ENCODE data around the gene TAF1B.
"Not testable (repeated sequence)": the region's sequence is repeated elsewhere in the genome, so short reads cannot be mapped to it uniquely, and the experiment has no call there.

TAF1B gene

DNA sequence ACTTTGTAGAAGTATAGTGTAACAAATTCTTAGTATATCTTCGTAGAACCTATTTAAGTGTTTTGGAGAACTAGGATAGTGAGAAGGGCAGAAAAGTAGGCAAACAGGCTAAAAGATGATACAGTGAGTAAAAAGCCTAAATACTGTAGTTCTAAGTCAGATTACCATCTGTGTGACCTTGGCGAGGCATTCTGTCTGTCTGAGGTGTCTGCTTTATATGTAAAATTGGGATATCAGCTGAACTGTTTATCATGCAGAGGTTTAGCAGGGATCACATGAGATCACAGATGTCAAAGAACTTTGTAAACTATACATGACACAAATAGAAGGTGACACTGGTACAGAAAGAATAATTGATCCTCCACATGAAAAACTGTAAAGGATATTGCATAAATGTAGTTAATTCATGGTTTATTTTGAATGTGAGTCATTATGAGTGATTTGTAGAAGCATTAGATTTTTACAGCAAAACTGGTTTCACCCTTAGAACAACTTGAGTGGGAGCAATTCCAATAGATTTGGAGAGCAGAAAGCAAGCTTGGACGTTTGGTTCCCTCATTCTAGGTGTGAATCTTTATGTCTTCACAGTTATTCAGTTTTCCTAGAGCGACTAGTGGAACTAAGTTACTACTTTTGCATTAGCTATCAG lies 41.9 kb downstream of the TAF1B start:
- no peak for DNase-seq (ENCODE audit: low read depth)

DNA sequence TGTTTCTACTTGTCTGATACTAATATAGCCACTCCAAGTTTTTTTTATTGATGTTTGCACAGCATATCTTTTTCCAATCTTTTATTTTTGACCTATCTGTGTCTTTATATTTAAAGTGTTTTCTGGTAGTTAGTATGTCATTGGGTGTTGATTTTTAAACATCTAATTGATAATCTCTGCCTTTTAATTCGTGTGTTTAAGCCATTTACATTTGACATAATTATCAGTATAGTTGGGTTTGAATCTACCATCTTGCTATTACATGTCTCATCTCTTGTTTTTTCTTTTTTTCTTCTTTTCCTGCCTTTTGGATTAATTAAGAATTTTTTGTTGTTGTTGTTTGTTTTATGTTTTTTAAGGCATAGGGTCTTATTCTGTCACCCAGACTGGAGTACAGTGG lies 44.2 kb downstream of the TAF1B start:
- no peak for DNase-seq (ENCODE audit: low read depth)

DNA sequence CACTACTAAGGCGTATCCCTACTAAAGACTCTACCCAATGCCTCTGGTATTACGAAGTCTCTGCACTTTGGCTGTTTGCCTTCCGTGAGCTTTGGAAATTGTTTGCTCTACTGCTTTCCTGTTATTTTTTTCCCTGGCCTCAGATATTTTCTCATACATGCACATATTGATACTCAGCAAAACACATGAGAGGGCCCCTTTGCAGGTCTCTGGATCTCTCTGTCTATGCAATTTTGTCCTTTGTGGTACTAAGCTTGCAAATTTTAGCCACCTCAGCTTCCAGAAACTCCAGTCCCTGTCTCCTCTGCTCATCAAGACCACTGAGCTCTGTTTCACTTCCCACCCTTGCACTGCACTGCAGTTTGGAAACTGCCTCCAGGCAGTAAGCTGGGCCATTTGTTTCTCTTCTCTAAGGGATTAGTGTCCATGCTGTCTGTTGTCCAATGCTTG lies 46.6 kb downstream of the TAF1B start:
- DNase-seq (ENCODE audit: low read depth): no peak

DNA sequence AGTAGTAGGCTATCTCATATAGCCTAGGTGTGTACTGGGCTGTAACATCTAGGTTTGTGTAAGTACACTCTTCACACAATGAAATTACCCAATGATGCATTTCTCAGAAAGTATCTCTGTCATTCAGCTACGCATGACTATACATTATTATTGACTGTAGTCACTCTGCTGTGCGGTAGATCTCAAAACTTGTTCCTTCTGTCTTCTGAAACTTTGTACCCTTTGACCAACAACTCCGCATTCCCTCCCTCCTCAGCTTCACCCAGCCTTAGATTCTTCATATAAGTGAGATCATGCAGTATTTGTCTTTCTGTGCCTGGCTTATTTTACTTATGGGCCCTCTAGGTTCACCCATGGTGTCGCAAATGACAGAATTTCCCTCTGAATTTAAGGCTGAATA lies 49.0 kb downstream of the TAF1B start:
- no peak for DNase-seq (ENCODE audit: low read depth)

DNA sequence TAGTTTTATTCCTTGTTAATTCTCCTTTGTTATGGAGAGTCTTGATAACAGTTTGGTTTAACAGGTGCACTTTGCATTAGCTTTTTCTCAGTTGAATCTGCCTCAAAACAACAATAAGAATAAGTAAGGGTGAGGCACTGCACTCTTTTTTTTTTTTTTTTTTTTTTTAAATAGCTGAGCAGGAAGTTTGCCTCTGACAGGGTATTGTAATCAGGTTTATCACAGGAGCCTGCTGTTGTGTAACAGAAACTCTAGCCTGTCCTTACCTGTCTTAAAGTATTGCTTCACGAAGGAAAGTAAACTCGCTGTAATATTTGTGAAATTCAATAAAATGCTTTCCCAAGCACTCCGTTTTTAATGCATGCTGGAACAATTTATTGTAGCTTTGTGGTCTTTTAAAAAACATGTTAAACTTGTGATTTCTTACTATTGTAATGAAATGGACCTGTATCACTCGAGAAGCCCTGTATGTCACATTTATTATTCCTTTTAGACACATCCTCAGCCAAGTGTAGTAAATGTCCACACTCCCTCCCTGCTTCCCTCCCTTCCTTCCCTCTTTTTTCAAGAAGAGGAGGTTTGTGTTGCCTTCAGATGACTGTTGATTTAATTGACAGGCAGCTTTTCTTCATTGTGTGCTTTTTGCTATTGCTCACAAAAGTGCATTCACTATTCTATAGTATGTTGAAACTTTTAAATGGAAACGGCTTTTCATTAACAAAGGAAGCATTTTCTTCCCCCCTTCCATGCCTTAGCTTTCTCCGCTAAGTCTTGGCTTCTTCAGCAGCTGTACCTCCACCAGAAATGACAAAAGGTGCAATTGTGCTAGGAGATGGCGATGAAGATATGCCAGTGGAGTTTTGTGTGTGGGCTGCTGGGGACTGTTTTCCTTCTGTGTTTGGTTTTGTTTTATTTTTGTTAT lies 52.7 kb downstream of the TAF1B start:
- no peak for DNase-seq (ENCODE audit: low read depth)

DNA sequence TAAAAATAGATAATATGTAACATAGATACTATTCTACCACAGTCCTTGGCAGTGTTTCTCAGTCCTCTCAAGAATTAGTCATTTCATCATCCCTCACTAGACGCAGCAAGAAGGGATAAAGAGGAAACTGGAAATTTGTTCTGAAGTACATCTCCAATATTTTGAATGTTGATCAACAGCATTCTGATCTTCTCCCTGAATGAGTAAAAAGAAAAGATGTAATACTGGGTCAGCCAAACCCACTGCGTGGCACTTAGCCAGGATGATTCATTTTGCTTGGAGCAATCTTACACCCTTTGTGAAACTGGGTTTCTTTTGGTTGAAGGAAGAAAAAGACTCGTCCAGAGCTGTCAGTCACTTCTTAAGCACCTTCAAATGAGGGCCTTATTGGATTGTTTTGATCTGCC lies 54.1 kb downstream of the TAF1B start:
- peak; percentile 90 for DNase-seq (ENCODE audit: low read depth)

DNA sequence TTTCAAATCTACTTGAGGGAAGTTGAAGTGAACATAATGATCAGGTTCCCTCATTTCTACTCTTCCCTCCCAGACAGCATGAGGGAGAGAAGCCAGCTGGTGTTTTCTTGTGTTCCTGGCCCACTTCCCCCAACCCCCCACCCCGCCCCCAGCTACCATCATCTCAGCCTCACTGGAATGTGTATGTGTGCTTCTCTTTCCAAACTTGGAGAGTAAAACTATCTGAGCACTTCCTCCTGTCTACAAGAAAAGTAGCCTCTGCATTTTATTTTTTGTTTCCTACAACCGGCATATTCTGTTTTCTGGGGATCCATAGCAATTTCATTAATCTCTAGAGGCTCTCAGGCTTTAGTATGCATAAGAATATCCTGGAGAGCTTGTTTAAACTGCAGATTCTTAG lies 54.6 kb downstream of the TAF1B start:
- no peak for DNase-seq (ENCODE audit: low read depth)

DNA sequence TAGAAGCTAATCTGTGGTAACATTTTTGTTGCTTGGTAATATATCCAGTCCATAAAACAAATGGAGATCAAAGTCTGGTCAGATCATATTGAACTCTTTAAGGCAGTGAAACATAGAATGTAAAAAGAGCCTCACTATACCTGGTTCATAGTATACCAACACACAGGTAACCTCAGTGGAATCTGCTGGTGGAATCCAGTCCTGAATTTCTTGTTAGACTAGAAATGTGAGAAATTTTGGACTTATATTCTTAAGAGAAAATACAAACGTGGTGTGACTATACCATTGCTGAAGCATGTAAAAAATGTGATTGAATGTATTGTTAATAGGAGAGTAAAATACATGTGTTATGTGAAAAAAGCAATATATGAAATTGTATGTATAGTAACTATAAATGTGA lies 62.1 kb downstream of the TAF1B start:
- no peak for DNase-seq (ENCODE audit: low read depth)

DNA sequence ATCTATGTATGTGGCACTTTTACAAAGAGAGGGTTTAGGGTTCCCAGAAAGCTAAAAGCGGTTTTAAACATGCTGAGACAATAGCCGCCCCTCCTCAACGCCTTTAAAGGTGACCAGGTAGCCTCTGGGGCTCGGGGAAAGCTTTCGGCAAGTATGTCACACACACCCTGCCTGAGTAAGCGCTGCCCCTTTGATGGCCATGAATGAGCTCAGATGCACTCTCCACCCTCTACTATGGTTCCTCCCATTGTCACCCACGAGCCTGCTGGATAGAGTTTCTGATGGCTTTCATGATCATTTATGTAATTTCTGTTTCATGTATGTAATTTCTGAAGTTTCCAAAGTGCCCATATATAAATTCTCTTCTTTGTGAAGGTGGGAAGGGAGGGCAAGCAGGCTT lies 64.1 kb downstream of the TAF1B start:
- no peak for DNase-seq (ENCODE audit: low read depth)

DNA sequence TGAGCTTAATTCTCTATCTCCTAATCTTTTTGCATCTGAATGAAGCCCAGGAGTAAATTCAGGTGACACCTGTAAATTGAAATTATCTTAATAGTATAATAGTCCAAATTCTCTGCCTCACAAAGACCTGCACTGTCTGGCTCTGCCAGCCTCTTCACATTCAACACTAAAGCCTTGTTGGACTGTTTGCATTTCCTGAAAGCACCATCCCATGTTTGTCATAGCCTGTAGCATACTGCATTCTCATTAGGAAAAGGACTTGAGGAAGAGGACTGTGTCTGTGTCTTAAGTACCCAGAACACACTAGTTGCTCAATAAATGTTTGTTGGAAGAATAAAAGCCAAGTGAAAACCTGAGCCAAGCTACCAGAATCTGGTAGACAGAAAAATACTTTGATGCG lies 65.4 kb downstream of the TAF1B start:
- no peak for DNase-seq (ENCODE audit: low read depth)

DNA sequence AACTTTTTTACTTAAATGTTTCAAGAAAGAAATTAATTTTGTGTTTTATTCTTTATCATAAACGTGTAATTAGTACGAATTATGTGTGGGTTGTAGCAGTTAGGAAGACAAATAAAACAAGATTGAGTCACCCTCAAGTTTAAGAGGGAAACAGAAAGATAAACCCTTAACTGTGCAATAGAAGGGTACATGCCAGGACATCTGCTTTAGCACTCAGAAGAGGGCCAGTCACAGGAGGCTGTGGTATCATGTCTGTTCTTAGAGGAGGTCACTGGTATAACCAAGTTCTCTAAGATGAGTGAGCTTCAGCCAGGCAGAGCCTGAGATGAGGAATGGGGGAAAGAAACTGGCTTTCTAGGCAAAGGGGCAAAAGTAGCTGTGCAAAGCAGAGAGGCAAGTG lies 65.8 kb downstream of the TAF1B start:
- DNase-seq (ENCODE audit: low read depth): no peak

DNA sequence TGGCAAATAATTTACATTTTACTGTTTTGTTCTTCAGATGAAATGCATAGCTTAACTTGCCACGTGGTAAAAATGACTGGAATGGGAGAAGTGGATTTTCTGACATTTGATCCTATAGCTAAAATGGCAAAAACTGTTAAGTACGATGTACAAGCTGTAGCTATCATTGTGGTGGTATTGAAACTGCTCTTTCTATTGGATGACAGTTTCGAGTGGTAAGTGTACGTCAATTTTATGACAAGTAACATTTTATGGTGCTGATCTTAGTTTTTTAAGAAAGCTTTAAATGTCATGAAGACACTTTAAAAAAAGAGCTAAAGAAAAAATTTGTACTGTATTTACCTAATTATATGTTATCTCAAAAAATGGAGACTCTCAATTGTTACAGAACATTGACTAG lies 67.4 kb downstream of the TAF1B start:
- DNase-seq (ENCODE audit: low read depth): no peak

DNA sequence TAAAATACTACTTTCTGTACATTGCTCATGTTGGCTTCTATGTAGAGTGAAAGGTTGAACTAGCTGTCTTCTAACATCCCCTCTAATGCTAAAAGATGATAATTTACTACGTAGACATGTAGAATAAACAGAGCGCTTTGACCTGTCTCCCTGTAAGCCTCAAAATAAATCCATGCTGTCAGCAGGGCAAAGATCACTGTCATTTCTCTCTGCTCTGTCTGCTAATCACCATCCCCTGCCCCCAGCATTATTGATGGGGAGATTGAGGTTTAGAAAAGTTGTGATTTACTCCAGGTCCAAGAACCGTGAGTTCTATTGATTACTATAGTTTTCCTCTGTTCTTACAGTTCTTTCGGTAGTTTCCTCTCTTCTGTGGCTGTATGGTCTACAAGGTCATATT lies 69.2 kb downstream of the TAF1B start:
- DNase-seq (ENCODE audit: low read depth): no peak

DNA sequence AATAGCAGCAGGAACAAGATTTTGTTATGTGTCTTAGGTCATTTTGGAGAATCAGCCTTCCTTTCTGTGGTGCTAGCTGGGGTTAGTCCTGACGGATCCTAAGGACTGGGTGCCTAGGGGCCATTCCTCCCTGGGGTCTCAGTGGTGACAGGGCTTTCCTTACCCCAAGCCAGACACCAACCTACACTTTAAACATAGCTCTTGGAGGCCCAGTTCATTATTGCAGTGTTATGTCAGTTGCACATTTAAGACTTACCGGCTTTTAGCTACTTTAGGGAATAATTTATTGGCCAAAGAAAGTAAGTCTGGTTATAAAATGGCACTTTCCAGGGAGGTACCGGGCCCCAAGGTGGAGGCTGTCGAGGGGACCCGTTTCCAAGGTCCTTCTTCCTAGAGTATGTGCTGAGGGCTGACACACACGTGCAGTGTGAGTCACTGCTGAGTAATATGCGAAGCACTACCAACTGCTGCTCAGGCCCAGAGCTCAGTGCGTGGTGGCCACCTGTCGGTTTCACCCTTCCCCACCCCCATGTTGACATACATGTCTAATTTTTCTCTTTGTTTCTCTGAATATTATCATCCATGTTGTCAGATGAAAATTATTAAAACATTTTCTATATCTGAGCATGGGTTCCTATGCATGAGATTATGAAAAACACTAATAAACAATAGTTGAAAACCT lies 71.3 kb downstream of the TAF1B start:
- DNase-seq (ENCODE audit: low read depth): peak; percentile 43

DNA sequence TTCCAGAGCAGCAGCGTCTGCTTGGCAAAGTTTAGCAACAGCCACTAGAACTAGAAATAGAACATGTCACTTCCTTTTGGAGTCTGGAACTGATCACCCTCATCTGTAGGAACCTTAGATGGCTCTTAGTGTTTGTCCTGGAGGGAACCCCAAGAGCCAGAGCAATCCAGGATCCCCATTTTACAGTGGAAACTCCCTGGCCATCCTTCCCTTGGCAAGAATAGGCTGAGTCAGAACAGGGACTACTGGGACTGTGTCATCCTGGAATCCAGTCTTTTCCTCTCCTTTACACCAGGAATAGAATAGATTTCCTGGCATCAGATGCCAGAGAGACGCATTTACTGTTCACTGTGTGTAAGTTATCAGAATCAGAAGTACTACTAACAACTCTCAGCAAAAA lies 75.0 kb downstream of the TAF1B start:
- no peak for DNase-seq (ENCODE audit: low read depth)

DNA sequence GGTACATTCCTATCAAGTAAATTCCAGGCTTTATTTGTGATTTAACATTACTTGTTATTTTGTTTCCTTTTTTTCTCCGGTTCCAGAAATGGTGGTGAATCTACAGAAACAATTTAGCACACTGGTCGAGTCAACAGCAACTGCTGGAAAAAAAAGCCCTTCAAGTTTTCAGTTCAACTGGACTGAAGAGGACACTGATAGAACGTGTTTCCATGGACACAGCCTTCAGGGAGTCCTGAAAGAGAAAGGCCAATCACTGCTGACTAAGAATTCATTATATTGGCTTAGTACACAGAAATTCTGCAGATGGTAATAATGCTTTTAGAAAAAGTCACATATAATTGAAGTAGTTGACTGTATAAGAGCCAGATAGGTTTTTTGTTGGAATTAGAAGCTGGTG lies 76.2 kb downstream of the TAF1B start:
- no peak for DNase-seq (ENCODE audit: low read depth)

DNA sequence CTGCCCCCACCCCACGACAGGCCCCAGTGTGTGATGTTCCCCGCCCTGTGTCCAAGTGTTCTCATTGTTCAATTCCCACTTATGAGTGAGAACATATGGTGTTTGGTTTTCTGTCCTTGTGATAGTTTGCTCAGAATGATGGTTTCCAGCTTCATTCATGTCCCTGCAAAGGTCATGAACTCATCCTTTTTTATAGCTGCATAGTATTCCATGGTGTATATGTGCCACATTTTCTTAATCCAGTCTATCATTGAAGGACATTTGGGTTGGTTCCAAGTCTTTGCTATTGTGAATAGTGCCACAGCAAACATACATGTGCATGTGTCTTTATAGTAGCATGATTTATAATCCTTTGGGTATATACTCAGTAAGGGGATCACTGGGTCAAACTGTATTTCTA lies 83.7 kb downstream of the TAF1B start:
- not testable (repeated sequence) for DNase-seq (ENCODE audit: low read depth)

DNA sequence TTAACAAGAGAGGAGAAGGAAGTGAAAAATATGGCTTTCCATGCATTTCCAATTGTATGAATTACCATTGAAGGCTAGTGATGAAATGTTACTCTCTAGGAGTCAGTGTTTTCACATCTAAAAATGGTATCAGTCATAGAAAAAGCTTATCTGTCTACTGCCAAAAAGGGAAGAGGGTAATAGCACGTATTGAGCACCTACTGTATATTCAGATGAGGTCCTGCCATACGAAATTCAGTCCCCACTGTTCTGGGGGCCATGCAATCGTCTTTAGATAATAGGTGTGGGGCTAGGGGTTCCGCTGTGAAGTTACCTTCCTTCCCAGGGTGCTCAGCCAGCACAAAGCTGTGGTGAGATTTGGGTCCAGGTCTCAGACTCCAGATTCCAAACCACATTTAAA lies 94.0 kb downstream of the TAF1B start:
- DNase-seq (ENCODE audit: low read depth): no peak

DNA sequence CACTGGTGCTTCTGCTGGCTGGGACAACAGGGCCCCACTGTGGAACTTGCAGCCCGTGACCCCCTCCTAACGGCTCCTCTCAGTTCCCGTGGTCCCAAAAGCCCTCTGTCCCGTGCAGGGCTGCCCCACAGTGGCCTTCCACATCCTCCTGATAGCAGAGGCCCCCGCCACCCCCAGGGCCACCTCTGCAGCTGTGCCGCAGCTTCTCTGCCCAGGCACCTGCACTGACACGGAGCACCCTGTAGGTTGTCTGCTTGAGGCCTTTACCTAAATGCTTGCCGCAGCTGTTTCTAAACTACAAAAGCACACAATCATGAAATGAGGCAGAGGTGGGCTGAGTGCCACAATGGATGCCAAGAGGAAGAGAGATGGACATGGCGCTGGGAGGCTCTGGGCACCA lies 94.7 kb downstream of the TAF1B start:
- DNase-seq (ENCODE audit: low read depth): no peak

DNA sequence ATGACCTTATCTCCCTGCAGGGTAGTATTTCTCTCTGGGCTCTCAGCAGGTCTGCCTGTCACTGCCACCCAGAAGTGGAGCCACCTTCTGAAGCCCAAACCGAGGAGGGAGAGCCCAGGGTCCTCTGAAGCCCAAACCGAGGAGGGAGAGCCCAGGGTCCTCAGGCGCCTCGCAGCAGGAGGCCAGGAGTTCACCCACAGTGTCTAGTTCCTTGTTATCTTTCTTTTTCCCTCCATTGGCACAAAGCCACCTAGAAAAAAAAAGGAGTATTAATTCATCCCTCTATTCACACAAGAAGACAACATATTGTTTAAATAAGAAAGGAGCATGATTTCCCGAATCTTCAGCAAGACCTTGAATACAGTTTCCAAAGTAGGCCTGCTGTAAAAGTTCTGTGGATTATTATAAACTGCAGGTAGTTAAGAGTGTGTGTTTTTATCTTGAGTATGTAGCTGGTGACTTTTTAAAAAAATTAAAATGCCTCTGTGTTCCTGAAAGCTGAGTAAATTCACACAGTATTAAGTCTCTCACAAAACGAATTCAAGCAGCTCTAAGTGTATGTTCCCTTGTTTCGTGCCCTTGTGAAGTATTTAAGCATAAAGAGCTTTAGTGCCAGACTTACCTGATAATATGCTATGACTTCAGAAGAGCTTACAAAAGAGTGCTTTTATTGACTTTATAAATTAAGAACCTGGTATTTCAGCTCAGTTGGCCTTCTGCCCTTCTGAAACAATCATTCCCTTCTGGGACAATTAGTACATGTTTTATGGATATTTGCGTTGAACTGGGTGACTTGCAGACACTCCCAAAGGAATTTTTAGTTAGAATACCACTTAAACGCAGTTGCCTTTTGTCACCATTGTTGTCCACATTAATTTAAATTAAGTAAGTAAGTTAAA lies 96.6 kb downstream of the TAF1B start:
- DNase-seq (ENCODE audit: low read depth): no peak

DNA sequence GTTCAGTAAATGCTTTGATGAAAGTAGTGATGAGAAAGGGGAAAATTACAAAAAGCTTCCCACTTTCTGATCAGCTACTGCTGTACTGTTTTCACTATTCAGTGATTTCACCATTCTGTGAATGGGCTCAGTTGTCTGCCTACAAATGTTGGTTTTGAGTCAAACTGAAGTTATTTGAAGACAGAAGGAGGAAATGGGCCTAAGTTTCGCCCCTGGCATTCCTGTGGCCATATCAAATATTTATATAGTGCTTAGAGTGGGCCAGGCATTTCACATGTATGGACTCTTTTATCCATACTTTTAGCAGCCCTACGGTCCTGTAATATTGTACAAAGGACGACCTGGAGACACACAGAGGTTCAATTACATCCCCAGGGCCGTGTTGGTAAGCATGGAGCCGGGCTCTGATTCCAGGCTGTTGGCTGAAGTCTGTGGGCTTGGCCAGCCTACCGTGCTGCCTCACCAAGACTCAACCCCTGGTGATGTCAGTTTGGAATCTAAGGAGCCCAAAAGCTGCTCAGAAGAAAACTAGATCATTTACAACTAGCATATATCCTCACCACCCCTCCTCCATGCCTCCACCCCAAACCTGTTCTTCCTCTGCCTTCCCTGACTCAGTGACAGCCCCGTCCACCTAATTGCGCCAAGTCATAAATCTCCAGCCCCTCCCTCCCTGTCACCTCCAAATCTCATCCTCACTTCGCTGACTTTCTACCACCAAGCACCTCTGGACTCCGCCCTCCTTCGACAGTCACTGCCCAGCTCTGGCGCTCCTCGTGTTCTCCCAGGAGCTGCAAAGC lies 98.1 kb downstream of the TAF1B start:
- DNase-seq (ENCODE audit: low read depth): peak; percentile 41
